ENCODE results near the gene TNFRSF1A. TPM values are rescaled to one million over a fixed set of nuclear protein-coding genes. Genes with fewer than 3 reads are reported as not detected.
A peak's percentile ranks its signal among the peaks of the same experiment; 100 is the strongest.

Gene TNFRSF1A
- total RNA-seq, 1 donor from 2014 or later, result 81.2 TPM

GRCh38 chr12:6374028-6374785 is 32.3 kb upstream of the TNFRSF1A start:
- DNase-seq, result no peak

- DNase-seq, result no peak
Observed at GRCh38 chr12:6373022-6373787, 31.3 kb upstream of the TNFRSF1A start.

DNA sequence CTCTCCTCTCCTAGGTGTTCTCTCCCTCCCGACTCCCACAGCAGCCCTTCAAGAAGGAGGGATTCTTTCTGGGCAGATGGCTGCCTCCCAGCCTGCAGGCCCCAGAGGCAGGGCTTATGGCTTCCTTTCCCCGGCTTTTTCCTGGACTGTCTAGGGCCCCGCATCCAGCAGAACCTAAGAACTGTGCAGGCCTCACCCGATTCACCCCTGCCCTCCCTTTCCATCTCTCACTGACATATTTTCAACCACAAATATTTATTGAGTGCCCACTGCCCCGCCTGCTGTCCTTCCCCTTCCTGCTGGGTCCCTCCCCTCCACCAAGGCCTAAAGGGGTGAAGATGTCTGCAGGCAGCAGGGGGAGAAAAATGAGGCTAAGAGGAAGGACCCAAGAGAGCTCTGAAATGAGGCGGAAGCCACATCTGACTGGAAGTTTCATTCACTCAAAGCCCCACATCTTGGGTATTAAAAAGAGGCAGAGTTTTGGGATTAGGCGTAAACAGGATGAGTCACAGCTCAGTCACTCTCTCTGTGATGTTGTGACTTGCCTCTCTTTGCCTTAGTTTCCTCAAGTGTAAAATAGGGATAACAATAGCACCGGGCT is 30.6 kb upstream of the TNFRSF1A start:
- no peak for DNase-seq

GRCh38 chr12:6370994-6371754 is 29.3 kb upstream of the TNFRSF1A start:
- no peak for DNase-seq

GRCh38 chr12:6370576-6370935 is 28.7 kb upstream of the TNFRSF1A start:
- no peak for DNase-seq

DNA sequence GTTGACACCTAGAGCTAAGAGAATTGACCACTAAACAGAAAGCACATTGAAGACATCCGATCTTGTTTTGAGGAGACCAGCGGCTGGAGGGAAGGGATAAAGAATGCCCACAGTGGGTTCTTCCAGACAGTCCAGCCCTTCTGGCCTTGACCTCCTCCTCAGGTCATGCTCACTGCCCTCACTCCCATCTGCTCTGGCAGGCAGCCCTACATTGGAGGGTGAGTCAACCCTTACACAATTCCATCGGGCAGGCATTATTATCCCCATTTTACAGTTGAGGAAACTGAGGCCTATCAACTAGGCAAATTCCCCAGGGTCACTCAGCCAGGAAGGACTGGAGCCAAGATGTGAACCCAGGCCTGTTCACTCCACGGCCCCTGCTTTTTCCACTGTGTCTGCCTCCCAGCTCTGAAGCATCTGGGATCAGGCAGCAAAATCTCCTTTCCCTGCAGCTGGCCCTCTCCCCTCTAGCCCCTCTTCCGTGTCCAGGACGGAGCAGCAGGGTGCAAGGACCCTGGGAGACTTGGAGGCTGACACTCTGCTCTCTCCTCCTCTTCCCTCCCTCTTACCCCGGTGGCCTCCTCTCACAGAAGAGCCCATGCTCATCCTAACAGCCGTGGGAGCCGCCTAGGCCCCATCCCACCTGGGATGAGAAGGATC is 28.2 kb upstream of the TNFRSF1A start:
- DNase-seq, result no peak

- no peak for DNase-seq
Observed at GRCh38 chr12:6368906-6369525, 27.1 kb upstream of the TNFRSF1A start.

- DNase-seq, result no peak
Observed at GRCh38 chr12:6367969-6368892, 26.4 kb upstream of the TNFRSF1A start.

- no peak for DNase-seq
Observed at GRCh38 chr12:6367065-6367968, 25.4 kb upstream of the TNFRSF1A start.

- DNase-seq, result no peak
Observed at GRCh38 chr12:6364044-6364374, 22.1 kb upstream of the TNFRSF1A start.

GRCh38 chr12:6363330-6364043 is 21.6 kb upstream of the TNFRSF1A start:
- DNase-seq, result peak; percentile 75

DNA sequence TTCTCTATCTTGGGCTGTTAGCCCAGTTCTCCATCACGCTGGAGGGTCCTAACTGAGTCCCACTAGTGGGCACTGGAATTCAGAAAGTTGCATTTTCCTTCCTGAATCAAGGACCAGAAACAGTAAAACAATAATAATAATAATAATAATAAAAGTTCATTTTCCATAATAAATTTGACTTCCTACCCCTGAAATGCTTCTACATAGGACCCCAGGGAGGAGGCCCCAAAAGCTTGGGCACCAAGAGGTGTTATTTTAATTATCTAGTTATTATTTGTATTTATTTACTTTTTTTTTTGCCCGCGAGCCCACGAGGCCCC is 21.1 kb upstream of the TNFRSF1A start:
- no peak for DNase-seq

DNA sequence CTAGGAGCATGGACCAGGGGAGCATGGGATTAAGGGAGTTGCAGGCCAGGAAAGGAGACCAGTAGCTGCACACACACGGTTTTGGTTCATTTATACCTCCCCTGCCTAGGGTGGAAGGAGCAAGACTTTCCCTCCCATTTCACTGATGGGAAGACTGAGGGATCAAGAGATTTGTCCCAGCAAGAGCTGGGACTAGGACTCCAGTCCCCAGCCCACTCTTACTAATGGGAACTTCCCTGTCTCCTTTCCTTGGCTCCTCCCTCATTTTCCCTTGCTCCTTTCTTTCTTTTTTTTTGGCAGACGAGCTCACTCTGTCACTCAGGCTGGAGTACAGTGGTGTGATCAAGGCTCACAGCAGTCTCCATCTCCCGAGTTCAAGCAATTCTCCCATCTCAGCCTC is 20.5 kb upstream of the TNFRSF1A start:
- DNase-seq, result no peak

GRCh38 chr12:6361834-6362233 is 20.0 kb upstream of the TNFRSF1A start:
- no peak for DNase-seq

GRCh38 chr12:6360578-6361490 is 19.0 kb upstream of the TNFRSF1A start:
- DNase-seq, result no peak

DNA sequence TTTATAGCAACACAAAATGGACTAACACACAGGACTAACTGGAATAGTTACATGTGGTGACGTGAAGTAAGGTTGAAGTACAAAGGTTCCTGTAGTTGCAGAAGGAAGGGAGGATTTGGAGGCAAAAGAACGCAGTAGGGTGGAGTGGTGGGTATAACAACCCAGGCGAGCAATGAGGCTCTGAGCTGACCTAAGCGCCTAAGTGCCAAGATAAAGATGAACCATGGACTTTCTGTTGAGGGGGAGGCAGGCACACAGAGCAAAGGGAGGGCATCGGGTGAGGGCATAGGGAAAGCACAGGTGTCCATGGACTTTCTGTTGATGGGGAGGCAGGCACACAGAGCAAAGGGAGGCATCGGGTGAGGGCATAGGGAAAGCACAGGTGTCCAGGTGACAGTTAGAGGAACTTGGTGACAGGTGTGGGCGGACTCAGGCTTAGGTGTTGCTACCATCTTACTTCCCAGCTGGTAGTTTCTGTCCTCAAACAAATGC is 18.2 kb upstream of the TNFRSF1A start:
- no peak for DNase-seq

DNA sequence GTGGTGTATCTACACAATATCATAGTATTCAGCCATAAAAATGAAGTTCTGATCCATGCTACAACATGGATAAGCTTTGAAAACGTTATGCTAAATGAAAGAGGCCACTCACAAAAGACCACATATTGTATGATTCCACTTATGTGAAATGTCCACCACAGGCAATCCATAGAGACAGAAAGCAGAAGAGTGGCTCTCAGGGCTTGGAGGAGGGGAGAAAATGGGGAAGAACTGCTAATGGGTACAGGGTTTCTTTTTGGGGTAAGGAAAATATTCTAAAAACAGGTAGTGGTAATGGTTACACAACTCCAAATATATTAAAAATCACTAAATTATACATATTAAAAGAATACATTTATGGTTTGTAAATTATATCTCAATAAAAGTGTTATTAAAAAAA is 17.0 kb upstream of the TNFRSF1A start:
- no peak for DNase-seq

DNA sequence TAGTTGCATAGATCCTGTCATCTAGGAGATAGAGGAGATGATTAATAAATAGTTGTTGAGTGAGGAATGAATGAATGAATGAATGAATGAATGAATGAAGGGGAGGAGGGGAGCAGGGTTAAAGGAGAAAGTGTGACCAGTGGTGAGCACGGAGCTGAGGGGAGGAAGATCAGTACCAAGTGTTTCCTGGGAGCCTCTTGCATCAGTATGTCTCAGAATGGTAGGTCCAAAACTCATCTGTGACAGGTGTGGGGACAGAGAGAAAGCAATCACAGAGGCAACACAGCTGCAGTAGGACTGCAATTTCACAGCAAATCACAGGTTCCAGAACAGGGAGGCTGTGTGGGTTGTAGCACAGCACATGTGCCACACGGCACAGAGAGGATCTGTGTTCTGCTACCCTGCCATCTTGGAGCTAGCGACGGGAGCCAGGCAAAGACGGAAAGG is 14.5 kb upstream of the TNFRSF1A start:
- DNase-seq, result no peak
